Spleen (tissue), 7 donors: Measurements from ENCODE around the gene LRCH1.

Source experiments
- POLR2A ChIP-seq, 3 donors: fragments of 450-650 bp; IDR thresholded peaks; one replicate each; pipeline ENCODE4 v1.5.1; 2017; ENCODE audit warnings: antibody characterized with exemption in 3 of 3, mild to moderate bottlenecking in 1 of 3
- TF ChIP-seq, protein P1 (sequence below), 11 experiments: fragments of 200-600 bp in 7 of 11; fragments of 450-650 bp in 4 of 11; sonication (generic) in 4 of 11; IDR thresholded peaks in 8 of 11; conservative IDR thresholded peaks in 3 of 11; 1 replicate in 7 of 11; 2 replicates in 4 of 11; pipeline versions ENCODE4 v1.4.0 to v1.8.0; 2016 to 2021; ENCODE audit warnings: antibody characterized with exemption in 11 of 11, inconsistent platforms in 4 of 11, mild to moderate bottlenecking in 1 of 11
- donor health status: DM: no; HTN: no; CAD: no; lungs with moderate emphysema.
- donor health status: DM: no; HTN: no; CAD: no.
- donor health status: DM: no; HTN: no; CAD: no.

DNA sequence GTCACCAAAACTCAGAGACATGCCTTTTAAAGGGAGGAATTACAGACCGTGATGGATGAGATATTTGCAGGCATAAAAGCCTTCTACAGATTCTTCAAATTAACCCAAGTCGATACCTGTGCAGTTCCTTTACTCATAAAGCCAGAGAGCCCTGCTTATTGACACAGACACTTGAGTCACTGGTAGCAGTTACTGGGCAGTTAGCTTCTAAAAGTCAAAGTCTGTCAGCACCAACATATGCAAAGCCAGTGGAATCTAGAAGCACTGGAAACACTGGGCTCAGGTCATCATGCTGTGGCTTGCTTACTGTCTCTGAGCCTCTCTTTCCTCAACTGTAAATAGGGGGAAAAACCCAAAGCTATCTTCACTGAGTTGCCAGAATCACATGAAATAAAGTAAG, 25.7 kb upstream of the LRCH1 start:
- TF ChIP-seq, protein P1, sequence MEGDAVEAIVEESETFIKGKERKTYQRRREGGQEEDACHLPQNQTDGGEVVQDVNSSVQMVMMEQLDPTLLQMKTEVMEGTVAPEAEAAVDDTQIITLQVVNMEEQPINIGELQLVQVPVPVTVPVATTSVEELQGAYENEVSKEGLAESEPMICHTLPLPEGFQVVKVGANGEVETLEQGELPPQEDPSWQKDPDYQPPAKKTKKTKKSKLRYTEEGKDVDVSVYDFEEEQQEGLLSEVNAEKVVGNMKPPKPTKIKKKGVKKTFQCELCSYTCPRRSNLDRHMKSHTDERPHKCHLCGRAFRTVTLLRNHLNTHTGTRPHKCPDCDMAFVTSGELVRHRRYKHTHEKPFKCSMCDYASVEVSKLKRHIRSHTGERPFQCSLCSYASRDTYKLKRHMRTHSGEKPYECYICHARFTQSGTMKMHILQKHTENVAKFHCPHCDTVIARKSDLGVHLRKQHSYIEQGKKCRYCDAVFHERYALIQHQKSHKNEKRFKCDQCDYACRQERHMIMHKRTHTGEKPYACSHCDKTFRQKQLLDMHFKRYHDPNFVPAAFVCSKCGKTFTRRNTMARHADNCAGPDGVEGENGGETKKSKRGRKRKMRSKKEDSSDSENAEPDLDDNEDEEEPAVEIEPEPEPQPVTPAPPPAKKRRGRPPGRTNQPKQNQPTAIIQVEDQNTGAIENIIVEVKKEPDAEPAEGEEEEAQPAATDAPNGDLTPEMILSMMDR (IDR thresholded peaks at IDR 0.05 in 8 of 11, conservative IDR thresholded peaks at IDR 0.05 in 3 of 11), result no peak
- no peak for TF ChIP-seq POLR2A (IDR thresholded peaks at IDR 0.05)
